Measurements from ENCODE around the gene NPHP4.

Gene NPHP4

DNA sequence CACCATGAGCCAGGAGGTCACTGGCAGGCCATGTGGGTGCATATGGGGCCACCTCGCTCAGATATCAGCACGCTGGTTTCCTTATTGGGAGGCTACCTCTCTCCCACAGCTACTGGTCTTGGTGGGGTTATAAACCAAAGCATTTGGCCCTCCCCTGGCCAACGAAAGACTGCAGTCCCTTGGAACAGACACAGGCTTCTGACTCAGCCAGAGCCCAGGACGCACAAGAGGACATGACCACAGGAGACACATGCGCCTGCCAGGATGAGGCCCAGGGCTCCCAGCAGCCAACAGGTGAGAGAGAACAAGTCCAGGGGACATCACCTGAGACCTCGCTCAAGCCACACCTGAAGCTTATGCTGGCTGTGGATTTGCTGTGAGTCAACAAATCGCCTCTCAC, 13.8 kb downstream of the NPHP4 start:
- no peak for DNase-seq (ENCODE audit: low spot score)
- in situ Hi-C loops (cut with MboI; ENCODE audit: low sequenced_read_pairs, unreplicated experiment): no loop called here
- TF ChIP-seq, protein P1, sequence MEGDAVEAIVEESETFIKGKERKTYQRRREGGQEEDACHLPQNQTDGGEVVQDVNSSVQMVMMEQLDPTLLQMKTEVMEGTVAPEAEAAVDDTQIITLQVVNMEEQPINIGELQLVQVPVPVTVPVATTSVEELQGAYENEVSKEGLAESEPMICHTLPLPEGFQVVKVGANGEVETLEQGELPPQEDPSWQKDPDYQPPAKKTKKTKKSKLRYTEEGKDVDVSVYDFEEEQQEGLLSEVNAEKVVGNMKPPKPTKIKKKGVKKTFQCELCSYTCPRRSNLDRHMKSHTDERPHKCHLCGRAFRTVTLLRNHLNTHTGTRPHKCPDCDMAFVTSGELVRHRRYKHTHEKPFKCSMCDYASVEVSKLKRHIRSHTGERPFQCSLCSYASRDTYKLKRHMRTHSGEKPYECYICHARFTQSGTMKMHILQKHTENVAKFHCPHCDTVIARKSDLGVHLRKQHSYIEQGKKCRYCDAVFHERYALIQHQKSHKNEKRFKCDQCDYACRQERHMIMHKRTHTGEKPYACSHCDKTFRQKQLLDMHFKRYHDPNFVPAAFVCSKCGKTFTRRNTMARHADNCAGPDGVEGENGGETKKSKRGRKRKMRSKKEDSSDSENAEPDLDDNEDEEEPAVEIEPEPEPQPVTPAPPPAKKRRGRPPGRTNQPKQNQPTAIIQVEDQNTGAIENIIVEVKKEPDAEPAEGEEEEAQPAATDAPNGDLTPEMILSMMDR (IDR thresholded peaks at IDR 0.05; ENCODE audit: borderline replicate concordance, control extremely low read depth, extremely low read depth, insufficient read depth, missing control alignments): no peak

GRCh38 chr1:5977494-5978444, 14.5 kb downstream of the NPHP4 start:
- TF ChIP-seq, protein P1 (IDR thresholded peaks at IDR 0.05; ENCODE audit: borderline replicate concordance, control extremely low read depth, extremely low read depth, insufficient read depth, missing control alignments): no peak
- no peak for DNase-seq (ENCODE audit: low spot score)
- in situ Hi-C loops (cut with MboI; ENCODE audit: low sequenced_read_pairs, unreplicated experiment): no loop called here

DNA sequence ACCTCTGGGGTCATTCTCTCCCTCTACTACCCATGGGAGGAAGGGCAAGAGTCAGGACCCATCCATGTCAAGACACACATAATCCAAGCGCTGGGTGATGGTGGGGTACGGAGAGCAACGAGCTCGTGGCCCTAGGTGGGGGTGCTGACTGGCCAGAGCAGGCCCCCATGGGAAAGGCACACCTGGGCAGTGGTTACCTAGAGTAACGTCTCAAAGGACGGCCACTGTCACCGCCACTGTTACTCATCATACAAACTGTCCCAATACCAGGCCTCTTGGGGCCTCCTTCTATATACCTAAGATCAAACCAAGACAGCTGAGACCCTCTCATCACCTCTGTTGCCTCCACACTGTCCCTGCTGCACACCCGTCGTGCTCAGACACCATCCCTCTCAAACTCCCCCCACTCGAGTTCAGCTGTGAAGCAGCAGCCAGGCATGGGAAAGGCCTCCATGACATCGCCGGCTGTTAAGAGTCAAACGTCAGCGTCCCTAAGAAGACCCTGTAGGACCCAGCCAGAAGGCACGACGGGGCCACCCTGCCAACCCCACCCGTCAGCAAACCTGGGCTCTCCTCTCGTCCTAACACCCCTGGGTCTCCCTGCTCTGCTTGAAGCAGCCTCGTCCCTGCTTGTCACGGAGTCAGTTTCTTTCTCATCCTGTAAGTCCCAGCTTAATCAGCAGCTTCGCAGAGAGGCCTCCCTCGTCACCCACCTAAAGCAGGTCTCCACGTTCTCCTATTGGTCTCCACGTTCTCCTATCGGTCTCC, 15.3 kb downstream of the NPHP4 start:
- TF ChIP-seq, protein P1 (IDR thresholded peaks at IDR 0.05; ENCODE audit: borderline replicate concordance, control extremely low read depth, extremely low read depth, insufficient read depth, missing control alignments): no peak
- in situ Hi-C loops (cut with MboI; ENCODE audit: low sequenced_read_pairs, unreplicated experiment): no loop called here

DNA sequence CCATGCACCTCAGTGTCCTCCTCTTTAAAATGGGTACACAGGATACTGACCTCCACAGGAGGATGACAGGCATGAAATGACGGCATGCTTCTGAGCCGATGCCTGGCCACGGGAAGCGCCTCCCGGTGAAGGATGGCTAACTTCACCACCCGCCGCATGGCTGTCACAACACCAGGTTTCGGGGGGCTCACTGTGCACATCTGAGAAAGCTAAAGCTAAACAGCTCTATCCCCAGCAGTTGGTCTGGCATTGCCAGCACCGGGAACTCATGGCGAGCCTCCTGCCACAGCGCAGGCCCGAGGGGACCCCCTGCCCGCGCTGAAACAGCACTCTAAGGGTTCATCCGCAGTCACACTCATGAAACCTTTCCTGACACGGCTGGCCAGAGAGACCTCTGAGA, 16.0 kb downstream of the NPHP4 start:
- TF ChIP-seq, protein P1 (IDR thresholded peaks at IDR 0.05; ENCODE audit: borderline replicate concordance, control extremely low read depth, extremely low read depth, insufficient read depth, missing control alignments): no peak
- DNase-seq (ENCODE audit: low spot score): no peak
- in situ Hi-C loops (cut with MboI; ENCODE audit: low sequenced_read_pairs, unreplicated experiment): no loop called here

More for the DNA sequence above, 15.3 kb downstream of the NPHP4 start:
- DNase-seq (ENCODE audit: low spot score): no peak

DNA sequence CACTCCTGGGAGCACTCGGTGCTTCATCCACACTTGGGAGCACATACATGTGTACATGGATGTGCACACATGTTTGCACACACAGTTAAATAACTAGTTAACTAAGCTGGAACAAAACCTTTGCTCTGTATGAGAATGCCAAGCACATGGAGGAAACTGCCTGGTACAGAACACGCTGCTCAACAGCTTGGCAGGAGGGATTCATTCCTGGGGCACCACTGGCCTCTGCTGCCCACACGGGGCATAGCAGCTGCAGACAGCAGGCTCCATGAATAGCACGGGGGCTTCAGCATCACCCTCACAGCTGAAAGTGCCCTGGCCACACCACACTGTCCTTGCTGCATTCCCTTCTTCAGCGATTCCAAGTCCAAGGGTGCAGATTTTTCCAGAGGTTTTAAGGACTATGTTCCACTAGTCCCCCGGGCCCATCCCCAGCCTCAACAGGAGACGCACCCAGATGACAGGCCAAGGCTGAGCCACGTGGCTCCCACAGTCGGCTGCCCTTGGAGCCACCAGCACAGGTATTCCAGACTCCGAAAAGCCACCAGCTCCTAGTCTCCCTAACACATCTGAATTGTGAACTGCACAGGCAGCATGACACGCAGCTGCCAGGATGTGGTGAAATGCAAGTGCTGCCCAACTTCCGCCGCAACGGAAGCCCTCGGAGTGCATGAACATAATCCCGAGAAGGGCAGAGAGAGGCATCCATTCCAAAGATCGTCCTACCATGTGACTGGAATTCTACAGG, 16.9 kb downstream of the NPHP4 start:
- TF ChIP-seq, protein P1 (IDR thresholded peaks at IDR 0.05; ENCODE audit: borderline replicate concordance, control extremely low read depth, extremely low read depth, insufficient read depth, missing control alignments): peak; percentile 42
- in situ Hi-C loops (cut with MboI; ENCODE audit: low sequenced_read_pairs, unreplicated experiment): no loop called here
- peak; percentile 58 for DNase-seq (ENCODE audit: low spot score)

- in situ Hi-C loops (cut with MboI; ENCODE audit: low sequenced_read_pairs, unreplicated experiment): no loop called here
- TF ChIP-seq, protein P1 (IDR thresholded peaks at IDR 0.05; ENCODE audit: borderline replicate concordance, control extremely low read depth, extremely low read depth, insufficient read depth, missing control alignments): no peak
- no peak for DNase-seq (ENCODE audit: low spot score)
These were observed 17.6 kb downstream of the NPHP4 start for GRCh38 chr1:5974631-5975030.
